Vagina (tissue), 2 donors: ENCODE results near the gene FOLR3.

Experiments used
- POLR2AphosphoS5 ChIP-seq, 2 donors: sonication (generic); formaldehyde crosslinking; IDR thresholded peaks; one replicate each; pipeline ENCODE4 v1.9.0; 2017; ENCODE audit warnings: antibody characterized with exemption in 2 of 2, mild to moderate bottlenecking in 2 of 2, low read depth in 1 of 2; ENCODE audit not compliant: insufficient read depth in 1 of 2
- TF ChIP-seq, protein P1 (sequence below), 3 experiments: fragments of 450-650 bp in 2 of 3; fragments of 200-600 bp in 1 of 3; sonication (generic) in 1 of 3; IDR thresholded peaks; one replicate each; pipeline ENCODE4 v1.5.1; 2017 to 2019; ENCODE audit warnings: antibody characterized with exemption in 3 of 3, mild to moderate bottlenecking in 2 of 3, moderate library complexity in 2 of 3

DNA sequence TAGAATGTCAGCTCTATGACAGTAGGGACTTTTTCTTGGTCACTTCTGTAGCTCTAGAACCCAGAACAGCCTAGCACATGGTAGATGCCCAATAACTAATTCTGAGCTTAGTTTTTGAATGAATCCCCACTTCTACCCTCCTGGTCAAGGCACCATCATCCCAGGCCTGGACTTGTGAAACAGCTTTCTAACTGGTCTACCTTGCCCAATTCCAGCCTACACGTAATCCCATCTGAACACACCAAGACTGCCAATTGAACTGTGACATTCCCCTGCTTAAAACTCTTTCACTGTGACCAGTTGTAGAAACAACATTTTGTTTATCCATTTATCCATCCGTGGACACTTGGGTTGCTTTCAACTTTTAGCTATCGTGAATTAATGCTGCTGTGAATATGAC, 6.1 kb upstream of the FOLR3 start:
- TF ChIP-seq, protein P1, sequence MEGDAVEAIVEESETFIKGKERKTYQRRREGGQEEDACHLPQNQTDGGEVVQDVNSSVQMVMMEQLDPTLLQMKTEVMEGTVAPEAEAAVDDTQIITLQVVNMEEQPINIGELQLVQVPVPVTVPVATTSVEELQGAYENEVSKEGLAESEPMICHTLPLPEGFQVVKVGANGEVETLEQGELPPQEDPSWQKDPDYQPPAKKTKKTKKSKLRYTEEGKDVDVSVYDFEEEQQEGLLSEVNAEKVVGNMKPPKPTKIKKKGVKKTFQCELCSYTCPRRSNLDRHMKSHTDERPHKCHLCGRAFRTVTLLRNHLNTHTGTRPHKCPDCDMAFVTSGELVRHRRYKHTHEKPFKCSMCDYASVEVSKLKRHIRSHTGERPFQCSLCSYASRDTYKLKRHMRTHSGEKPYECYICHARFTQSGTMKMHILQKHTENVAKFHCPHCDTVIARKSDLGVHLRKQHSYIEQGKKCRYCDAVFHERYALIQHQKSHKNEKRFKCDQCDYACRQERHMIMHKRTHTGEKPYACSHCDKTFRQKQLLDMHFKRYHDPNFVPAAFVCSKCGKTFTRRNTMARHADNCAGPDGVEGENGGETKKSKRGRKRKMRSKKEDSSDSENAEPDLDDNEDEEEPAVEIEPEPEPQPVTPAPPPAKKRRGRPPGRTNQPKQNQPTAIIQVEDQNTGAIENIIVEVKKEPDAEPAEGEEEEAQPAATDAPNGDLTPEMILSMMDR (IDR thresholded peaks at IDR 0.05) = no peak
- TF ChIP-seq POLR2AphosphoS5 (IDR thresholded peaks at IDR 0.05; ENCODE audit: insufficient read depth in 1 of 2, low read depth in 1 of 2) = no peak
